ENCODE data around the gene ZNF850. TPM values are rescaled to one million over a fixed set of nuclear protein-coding genes. Genes with fewer than 3 reads are reported as not detected.

The ZNF850 gene
- total RNA-seq, 2 donors from 2014 or later: 28.1 to 30.7 TPM

DNA sequence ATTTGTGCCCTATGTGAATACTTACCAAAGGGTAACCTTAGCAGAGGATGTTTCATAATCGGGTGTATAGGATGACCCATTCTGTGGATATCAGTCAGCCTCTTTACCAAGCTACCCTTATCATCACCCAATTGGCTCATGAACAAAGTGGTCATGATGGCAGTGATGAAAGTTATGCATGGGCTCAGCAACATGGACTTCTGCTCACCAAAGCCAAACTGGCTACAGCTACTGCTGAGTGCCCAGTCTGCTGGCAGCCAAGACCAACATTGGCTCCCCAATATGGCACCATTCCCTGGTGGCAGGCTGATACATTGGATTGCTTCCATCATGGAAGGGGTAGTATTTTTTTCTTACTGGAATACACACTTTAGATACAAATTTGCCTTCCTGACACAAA lies 100.2 kb downstream of the ZNF850 start:
- Mint-ChIP-seq H3K27ac (no peak overlapping the region), H3K4me3 (no peak overlapping the region), H3K9me3 (peaks cover 4% of the 10 kb centered on the region), H3K36me3 (ENCODE audit: low read depth) (peaks cover 23% of the 10 kb centered on the region), H3K4me1 (peaks cover 12% of the 10 kb centered on the region), H3K27me3 (ENCODE audit: insufficient read depth) (no peaks in the 10 kb centered on the region)
- peaks cover 12% of the 10 kb centered on the region for H3K9me3 ChIP-seq (ENCODE audit: control insufficient read depth, low read length)
- DNase-seq: no peak
- H3K4me3 ChIP-seq (ENCODE audit: low read length): no peak overlapping the region
- H3K36me3 ChIP-seq (ENCODE audit: control insufficient read depth, insufficient read depth, low read length): peaks cover 7% of the 10 kb centered on the region
- TF ChIP-seq, protein P1, sequence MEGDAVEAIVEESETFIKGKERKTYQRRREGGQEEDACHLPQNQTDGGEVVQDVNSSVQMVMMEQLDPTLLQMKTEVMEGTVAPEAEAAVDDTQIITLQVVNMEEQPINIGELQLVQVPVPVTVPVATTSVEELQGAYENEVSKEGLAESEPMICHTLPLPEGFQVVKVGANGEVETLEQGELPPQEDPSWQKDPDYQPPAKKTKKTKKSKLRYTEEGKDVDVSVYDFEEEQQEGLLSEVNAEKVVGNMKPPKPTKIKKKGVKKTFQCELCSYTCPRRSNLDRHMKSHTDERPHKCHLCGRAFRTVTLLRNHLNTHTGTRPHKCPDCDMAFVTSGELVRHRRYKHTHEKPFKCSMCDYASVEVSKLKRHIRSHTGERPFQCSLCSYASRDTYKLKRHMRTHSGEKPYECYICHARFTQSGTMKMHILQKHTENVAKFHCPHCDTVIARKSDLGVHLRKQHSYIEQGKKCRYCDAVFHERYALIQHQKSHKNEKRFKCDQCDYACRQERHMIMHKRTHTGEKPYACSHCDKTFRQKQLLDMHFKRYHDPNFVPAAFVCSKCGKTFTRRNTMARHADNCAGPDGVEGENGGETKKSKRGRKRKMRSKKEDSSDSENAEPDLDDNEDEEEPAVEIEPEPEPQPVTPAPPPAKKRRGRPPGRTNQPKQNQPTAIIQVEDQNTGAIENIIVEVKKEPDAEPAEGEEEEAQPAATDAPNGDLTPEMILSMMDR (conservative IDR thresholded peaks at IDR 0.05): no peak
- 100% methylated on average over 1 of the region's 1 CpG; no CpG with 5 or more reads in 1 of the 2 experiments for WGBS, 2 experiments (ENCODE audit: insufficient coverage in 1 of 2, insufficient read length in 1 of 2)
- no peaks in the 10 kb centered on the region for H3K27me3 ChIP-seq (ENCODE audit: control insufficient read depth, insufficient read depth, low read length, poor library complexity, severe bottlenecking)
- no peak overlapping the region for H3K9ac ChIP-seq (ENCODE audit: extremely low read depth, low read length, poor library complexity, severe bottlenecking)
- H3K27ac ChIP-seq (ENCODE audit: low read depth, low read length): no peak overlapping the region
- no peaks in the 10 kb centered on the region for H3K4me1 ChIP-seq (ENCODE audit: control insufficient read depth, insufficient read depth, low read length)

- Histone ChIP-seq H3K9me3 (ENCODE audit: control insufficient read depth, low read length) (peaks cover 23% of the 10 kb centered on the region), H3K36me3 (ENCODE audit: control insufficient read depth, insufficient read depth, low read length) (peaks cover 23% of the 10 kb centered on the region), H3K4me3 (ENCODE audit: low read length) (peak overlapping the region; percentile 100), H3K4me1 (ENCODE audit: control insufficient read depth, insufficient read depth, low read length) (no peaks in the 10 kb centered on the region), H3K27me3 (ENCODE audit: control insufficient read depth, insufficient read depth, low read length, poor library complexity, severe bottlenecking) (no peaks in the 10 kb centered on the region), H3K9ac (ENCODE audit: extremely low read depth, low read length, poor library complexity, severe bottlenecking) (no peak overlapping the region), H3K27ac (ENCODE audit: low read depth, low read length) (no peak overlapping the region)
- TF ChIP-seq, protein P1 (conservative IDR thresholded peaks at IDR 0.05): no peak
- WGBS, 2 experiments (ENCODE audit: insufficient coverage in 1 of 2, insufficient read length in 1 of 2): 97 to 100% methylated on average over 1 to 2 of the region's 2 CpGs
- H3K27ac Mint-ChIP-seq: no peak overlapping the region
- H3K9me3 Mint-ChIP-seq: peaks cover 7% of the 10 kb centered on the region
- no peaks in the 10 kb centered on the region for H3K27me3 Mint-ChIP-seq (ENCODE audit: insufficient read depth)
- peaks cover 15% of the 10 kb centered on the region for H3K4me1 Mint-ChIP-seq
- peaks cover 35% of the 10 kb centered on the region for H3K36me3 Mint-ChIP-seq (ENCODE audit: low read depth)
- DNase-seq: no peak
- H3K4me3 Mint-ChIP-seq: peak overlapping the region; percentile 98
Observed at GRCh38 chr19:36668646-36669045, 104.0 kb downstream of the ZNF850 start.

DNA sequence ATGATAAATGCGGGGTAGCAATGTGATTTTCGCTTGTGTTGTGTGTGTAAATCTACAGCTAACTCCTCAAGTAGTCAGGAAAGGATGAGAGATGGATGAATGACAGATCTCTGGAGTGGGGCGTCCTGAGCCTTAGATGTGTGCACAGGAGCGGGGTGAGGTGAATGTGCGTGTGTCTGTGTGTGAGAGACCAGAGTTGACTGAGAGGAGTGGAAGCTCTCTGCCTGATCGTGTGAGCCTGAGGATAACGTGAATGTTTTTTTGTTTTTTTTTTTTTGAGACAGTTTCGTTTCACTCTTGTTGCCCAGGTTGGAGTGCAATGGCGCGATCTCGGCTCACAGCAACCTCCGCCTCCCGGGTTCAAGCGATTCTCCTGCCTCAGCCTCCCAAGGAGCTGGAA lies 106.8 kb downstream of the ZNF850 start:
- Mint-ChIP-seq H3K36me3 (ENCODE audit: low read depth) (peaks cover 35% of the 10 kb centered on the region), H3K4me1 (peaks cover 15% of the 10 kb centered on the region), H3K27ac (no peak overlapping the region), H3K27me3 (ENCODE audit: insufficient read depth) (no peaks in the 10 kb centered on the region), H3K9me3 (peaks cover 8% of the 10 kb centered on the region), H3K4me3 (peak overlapping the region; percentile 98)
- H3K36me3 ChIP-seq (ENCODE audit: control insufficient read depth, insufficient read depth, low read length): peaks cover 24% of the 10 kb centered on the region
- peaks cover 23% of the 10 kb centered on the region for H3K9me3 ChIP-seq (ENCODE audit: control insufficient read depth, low read length)
- DNase-seq: no peak
- H3K9ac ChIP-seq (ENCODE audit: extremely low read depth, low read length, poor library complexity, severe bottlenecking): peak overlapping the region; percentile 94
- H3K4me1 ChIP-seq (ENCODE audit: control insufficient read depth, insufficient read depth, low read length): no peaks in the 10 kb centered on the region
- H3K27ac ChIP-seq (ENCODE audit: low read depth, low read length): no peak overlapping the region
- H3K27me3 ChIP-seq (ENCODE audit: control insufficient read depth, insufficient read depth, low read length, poor library complexity, severe bottlenecking): no peaks in the 10 kb centered on the region
- 86 to 98% methylated on average over 10 to 14 of the region's 14 CpGs for WGBS, 2 experiments (ENCODE audit: insufficient coverage in 1 of 2, insufficient read length in 1 of 2)
- peak overlapping the region; percentile 100 for H3K4me3 ChIP-seq (ENCODE audit: low read length)
- TF ChIP-seq, protein P1 (conservative IDR thresholded peaks at IDR 0.05): no peak

Other genes with a start within 250 kb of the ZNF850 start
- gene ZNF260, start 244.5 kb downstream of the ZNF850 start, total RNA-seq: 10 to 100 TPM; 47.3 to 56.3 TPM
- gene ZNF529, start 199.5 kb downstream of the ZNF850 start, total RNA-seq: 10 to 100 TPM; 14.6 to 20.4 TPM
- 10 to 100 TPM; 11.1 to 13.5 TPM for gene ZNF382, start 167.5 kb downstream of the ZNF850 start, total RNA-seq
- gene ZNF461, start 106.0 kb downstream of the ZNF850 start, total RNA-seq: 10 to 100 TPM in 1 of 2 donors, 1 to 10 TPM in 1; 7.5 to 14.1 TPM
- gene ZNF567, start 85.2 kb downstream of the ZNF850 start, total RNA-seq: 10 to 100 TPM; 14.3 to 17.2 TPM
- 10 to 100 TPM in 1 of 2 donors, 1 to 10 TPM in 1; 7.3 to 10.1 TPM for gene ZNF790, start 65.6 kb upstream of the ZNF850 start, total RNA-seq
- 1 to 10 TPM; 7.0 to 9.2 TPM for gene ZNF345, start 78.1 kb upstream of the ZNF850 start, total RNA-seq
- 1 to 10 TPM; 1.9 to 6.2 TPM for gene ZNF829, start 143.5 kb upstream of the ZNF850 start, total RNA-seq
- gene ZNF568, start 143.5 kb upstream of the ZNF850 start, total RNA-seq: 1 to 10 TPM; 3.7 to 5.7 TPM